PC-9 (cell line): Measurements from ENCODE around the gene C1QTNF1. TPM values are rescaled to one million over a fixed set of nuclear protein-coding genes. Genes with fewer than 3 reads are reported as not detected.

ENCODE experiments used
- BruUV-seq: library from RNA; stranded (reverse); fragments of 400-500 nt; replicated peaks from 2 replicates; lab custom pipeline; 2021; lab: Mats Ljungman, UMichigan
- CTCF ChIA-PET: fragments of 300-600 bp; sonication (Branson Sonifier 250); formaldehyde crosslinking; loops from one replicate; lab custom pipeline; 2022; ENCODE audit warnings: antibody characterized with exemption; lab: Charles Lee
- POLR2A ChIA-PET: fragments of 300-600 bp; sonication (Branson Sonifier 250); formaldehyde crosslinking; loops from one replicate; lab custom pipeline; 2022; ENCODE audit warnings: antibody characterized with exemption; ENCODE audit not compliant: unreplicated experiment; lab: Charles Lee
- DNase-seq, 2 experiments: peaks; one replicate each; pipeline versions ENCODE4 v3.0.0 to v3.0.0-alpha.2; 2015 to 2022; ENCODE audit warnings: mixed read lengths in 1 of 2
- H2AFZ ChIP-seq: fragments of 200-600 bp; sonication (generic); 2 replicates; pipeline ENCODE4 v1.8.1; 2017; ENCODE audit warnings: antibody characterized with exemption
- H3F3A ChIP-seq: fragments of 200-600 bp; sonication (generic); 2 replicates; pipeline ENCODE4 v1.8.1; 2017; ENCODE audit warnings: antibody characterized with exemption, mild to moderate bottlenecking, low read depth; ENCODE audit not compliant: insufficient read depth
- H3K27ac ChIP-seq: fragments of 200-600 bp; sonication (generic); 2 replicates; pipeline ENCODE4 v1.6.1; 2016; ENCODE audit warnings: mixed run types
- H3K27me3 ChIP-seq: fragments of 200-600 bp; sonication (generic); 2 replicates; pipeline ENCODE4 v1.6.1; 2016; ENCODE audit warnings: low read depth, mixed run types; ENCODE audit not compliant: insufficient read depth
- H3K36me3 ChIP-seq: fragments of 200-600 bp; sonication (generic); 2 replicates; pipeline ENCODE4 v1.6.1; 2016; ENCODE audit warnings: low read depth, mixed run types
- H3K4me1 ChIP-seq: fragments of 200-600 bp; sonication (generic); replicated peaks from 2 replicates; pipeline ENCODE4 v1.6.1; 2016; ENCODE audit warnings: mixed run types; ENCODE audit not compliant: insufficient read depth
- H3K4me2 ChIP-seq: fragments of 200-600 bp; sonication (generic); 2 replicates; pipeline ENCODE4 v1.6.1; 2017; ENCODE audit warnings: mixed run types
- H3K4me3 ChIP-seq: fragments of 200-600 bp; sonication (generic); 2 replicates; pipeline ENCODE4 v1.6.1; 2016; ENCODE audit warnings: mixed run types
- H3K79me2 ChIP-seq: fragments of 200-600 bp; sonication (generic); 2 replicates; pipeline ENCODE4 v1.6.1; 2017; ENCODE audit warnings: low read depth, mixed run types
- H3K9me2 ChIP-seq: fragments of 200-600 bp; sonication (generic); 2 replicates; pipeline ENCODE4 v1.8.1; 2017; ENCODE audit warnings: mild to moderate bottlenecking; ENCODE audit not compliant: insufficient read depth
- H3K9me3 ChIP-seq: fragments of 200-600 bp; sonication (generic); 2 replicates; pipeline ENCODE4 v1.8.1; 2016; ENCODE audit warnings: low read depth; ENCODE audit not compliant: insufficient read depth
- H4K20me1 ChIP-seq: fragments of 200-600 bp; sonication (generic); 2 replicates; pipeline ENCODE4 v1.8.1; 2017; ENCODE audit not compliant: insufficient read depth
- CTCF ChIP-seq: fragments of 200-600 bp; sonication (generic); conservative IDR thresholded peaks from 2 replicates; pipeline ENCODE4 v1.6.1; 2017; ENCODE audit warnings: mixed run types, antibody characterized with exemption, mild to moderate bottlenecking, moderate library complexity
- EZH2 ChIP-seq: fragments of 200-600 bp; sonication (generic); IDR thresholded peaks from 2 replicates; pipeline ENCODE4 v1.8.0; 2017; ENCODE audit warnings: antibody characterized with exemption, low read depth
- intact Hi-C: fragments of 100-400 bp; cut with micrococcal nuclease; formaldehyde crosslinking; loops from one replicate; pipeline ENCODE4 v1.10.0; 2022; ENCODE audit not compliant: unreplicated experiment
- total RNA-seq: library from RNA; stranded (reverse); gene quantifications from 2 replicates; pipeline ENCODE4 v1.2.3, GENCODE V29; 2021

Gene C1QTNF1
- total RNA-seq, 1 experiment from 2014 or later: 3.4 TPM

DNA sequence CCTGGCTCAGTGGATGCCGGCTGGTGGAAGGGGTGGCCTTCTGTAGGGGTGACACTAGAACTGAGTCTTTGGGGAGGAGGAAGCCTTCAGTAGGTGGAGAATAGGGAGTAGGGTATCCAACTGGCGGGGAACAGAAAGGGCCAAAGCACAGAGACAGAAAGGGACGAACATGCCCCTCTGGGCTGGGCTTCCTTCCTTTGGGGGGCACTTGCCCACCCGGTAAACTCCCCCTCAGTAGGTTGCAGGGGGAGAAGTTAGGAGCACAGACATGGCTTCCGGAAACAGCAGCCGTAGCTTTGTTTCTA is 51.4 kb downstream of the C1QTNF1 start:
- no peaks in the 10 kb centered on the region for H4K20me1 ChIP-seq
- ChIA-PET CTCF (no interaction called here), POLR2A (no interaction called here)
- peaks cover 9% of the 10 kb centered on the region; the same call in 1 of the 2 replicates for H3F3A ChIP-seq
- BruUV-seq: no TSS peak
- peak overlapping the region; percentile 69 for H3K4me3 ChIP-seq
- H3K27me3 ChIP-seq: no peaks in the 10 kb centered on the region
- intact Hi-C loops: no loop called here
- no peaks in the 10 kb centered on the region for H3K79me2 ChIP-seq
- no peak for DNase-seq
- TF ChIP-seq EZH2: no peak
- no peak for TF ChIP-seq CTCF
- H3K36me3 ChIP-seq: no peaks in the 10 kb centered on the region
- H3K4me2 ChIP-seq: peak overlapping the region; percentile 85
- peak overlapping the region; percentile 82 for H2AFZ ChIP-seq
- H3K4me1 ChIP-seq: peaks cover 17% of the 10 kb centered on the region
- H3K27ac ChIP-seq: no peak overlapping the region
- H3K9me3 ChIP-seq: no peaks in the 10 kb centered on the region
- no peaks in the 10 kb centered on the region for H3K9me2 ChIP-seq

DNA sequence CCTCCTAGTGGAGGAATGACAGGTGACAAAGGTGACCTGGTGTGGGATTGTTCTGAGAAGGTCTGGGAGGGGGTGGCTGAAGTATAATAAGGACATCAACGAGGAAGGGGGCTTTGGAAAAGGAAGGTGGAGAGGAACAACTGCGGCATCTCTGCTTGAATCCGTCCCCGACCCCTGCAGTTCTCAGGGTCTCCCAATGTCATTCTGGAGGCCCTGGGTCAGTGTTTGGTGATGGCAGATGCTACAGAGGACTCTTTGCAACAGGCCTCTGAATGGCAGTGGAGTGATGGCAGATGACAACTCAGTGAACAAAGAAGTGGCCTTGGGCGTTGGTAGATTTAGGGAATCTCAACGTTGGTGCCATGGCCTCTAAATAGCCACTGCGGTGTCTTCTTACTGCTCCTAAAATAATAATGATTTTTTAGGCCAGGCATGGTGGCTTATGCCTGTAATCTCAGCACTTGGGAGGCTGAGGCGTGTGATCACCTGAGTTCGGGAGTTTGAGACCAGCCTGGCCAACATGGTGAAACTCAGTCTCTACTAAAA is 52.0 kb downstream of the C1QTNF1 start:
- no peaks in the 10 kb centered on the region for H3K27me3 ChIP-seq
- intact Hi-C loops: no loop called here
- H2AFZ ChIP-seq: no peak overlapping the region
- peak overlapping the region; percentile 69; the same call in 1 of the 2 replicates for H3K4me3 ChIP-seq
- DNase-seq: no peak
- CTCF ChIA-PET: no interaction called here
- H3K79me2 ChIP-seq: no peaks in the 10 kb centered on the region
- no peak for TF ChIP-seq EZH2
- no peak for TF ChIP-seq CTCF
- TSS peak; percentile 15 for BruUV-seq
- H3K4me1 ChIP-seq: peaks cover 17% of the 10 kb centered on the region
- H3K27ac ChIP-seq: no peak overlapping the region
- peaks cover 9% of the 10 kb centered on the region; the same call in 1 of the 2 replicates for H3F3A ChIP-seq
- H3K4me2 ChIP-seq: peak overlapping the region; percentile 85
- no peaks in the 10 kb centered on the region for H3K9me3 ChIP-seq
- no peaks in the 10 kb centered on the region for H3K9me2 ChIP-seq
- H4K20me1 ChIP-seq: no peaks in the 10 kb centered on the region
- H3K36me3 ChIP-seq: no peaks in the 10 kb centered on the region
- POLR2A ChIA-PET: interaction anchor here (0.6 kb wide), 2 partner anchors 205 to 583 kb away, joined by 3 to 6 read pairs; no protein-coding TSS in a partner anchor

DNA sequence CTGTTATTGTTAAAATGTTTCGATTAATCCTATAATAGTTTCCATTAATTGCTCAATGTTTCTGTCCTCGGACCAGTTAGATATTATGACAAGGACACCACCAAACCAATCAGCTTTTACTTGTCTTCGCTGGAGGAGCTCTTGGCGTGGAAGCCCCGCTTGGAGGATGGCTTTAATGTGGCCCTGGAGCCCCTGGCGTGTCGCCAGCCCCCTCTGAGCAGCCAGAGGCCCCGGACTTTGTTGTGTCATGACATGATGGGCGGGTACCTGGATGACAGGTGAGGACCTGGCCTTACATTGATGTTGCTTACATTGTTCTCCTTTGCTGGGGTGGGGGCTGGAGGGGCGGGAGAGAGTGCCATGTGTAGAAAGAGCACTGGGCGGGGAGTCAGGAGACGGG is 53.6 kb downstream of the C1QTNF1 start:
- Histone ChIP-seq H3K9me3 (no peaks in the 10 kb centered on the region), H3K27ac (no peak overlapping the region), H3K4me1 (peaks cover 17% of the 10 kb centered on the region), H3F3A (peaks cover 9% of the 10 kb centered on the region; the same call in 1 of the 2 replicates), H3K4me3 (no peak overlapping the region), H3K4me2 (no peak overlapping the region), H3K36me3 (no peaks in the 10 kb centered on the region), H3K27me3 (no peaks in the 10 kb centered on the region), H3K79me2 (no peaks in the 10 kb centered on the region), H3K9me2 (no peaks in the 10 kb centered on the region), H4K20me1 (no peaks in the 10 kb centered on the region), H2AFZ (no peak overlapping the region)
- ChIA-PET POLR2A (no interaction called here), CTCF (interaction anchor here (0.6 kb wide), 1 partner anchor 656 kb away, joined by 3 read pairs; no protein-coding TSS in a partner anchor)
- TF ChIP-seq EZH2 (no peak), CTCF (no peak)
- no TSS peak for BruUV-seq
- intact Hi-C loops: no loop called here
- DNase-seq: no peak
